HG03521 (cell line): ENCODE results near the gene QSOX1.

Experiments
- ATAC-seq: cut with Tn5 transposase; IDR thresholded peaks from one replicate; pipeline ENCODE4 v1.9.1; 2021; ENCODE audit warnings: mild to moderate bottlenecking, moderate library complexity; ENCODE audit not compliant: unreplicated experiment

QSOX1 gene

GRCh38 chr1:180232521-180233043 lies 77.9 kb downstream of the QSOX1 start:
- no peak for ATAC-seq

- ATAC-seq = no peak
Measured at GRCh38 chr1:180233191-180234011, 78.7 kb downstream of the QSOX1 start.

GRCh38 chr1:180234369-180235076 lies 79.9 kb downstream of the QSOX1 start:
- ATAC-seq = no peak

GRCh38 chr1:180235077-180235501 lies 80.4 kb downstream of the QSOX1 start:
- no peak for ATAC-seq

- ATAC-seq = no peak
Measured at GRCh38 chr1:180235502-180236239, 81.0 kb downstream of the QSOX1 start.

GRCh38 chr1:180236698-180237509 lies 82.2 kb downstream of the QSOX1 start:
- ATAC-seq = no peak

GRCh38 chr1:180237869-180238476 lies 83.3 kb downstream of the QSOX1 start:
- no peak for ATAC-seq

GRCh38 chr1:180238675-180239074 lies 84.0 kb downstream of the QSOX1 start:
- ATAC-seq = no peak

GRCh38 chr1:180239145-180240096 lies 84.8 kb downstream of the QSOX1 start:
- ATAC-seq = no peak

GRCh38 chr1:180241716-180242544 lies 87.3 kb downstream of the QSOX1 start:
- no peak for ATAC-seq

- ATAC-seq = no peak
Measured at GRCh38 chr1:180243517-180244221, 89.0 kb downstream of the QSOX1 start.

GRCh38 chr1:180244840-180245239 lies 90.2 kb downstream of the QSOX1 start:
- ATAC-seq = no peak

- ATAC-seq = no peak
Measured at GRCh38 chr1:180246579-180246978, 91.9 kb downstream of the QSOX1 start.

GRCh38 chr1:180247061-180247460 lies 92.4 kb downstream of the QSOX1 start:
- ATAC-seq = no peak

- ATAC-seq = no peak
Measured at GRCh38 chr1:180247580-180247979, 92.9 kb downstream of the QSOX1 start.

GRCh38 chr1:180248176-180248575 lies 93.5 kb downstream of the QSOX1 start:
- no peak for ATAC-seq
